ENCODE data around the gene MRPL2.

DNA sequence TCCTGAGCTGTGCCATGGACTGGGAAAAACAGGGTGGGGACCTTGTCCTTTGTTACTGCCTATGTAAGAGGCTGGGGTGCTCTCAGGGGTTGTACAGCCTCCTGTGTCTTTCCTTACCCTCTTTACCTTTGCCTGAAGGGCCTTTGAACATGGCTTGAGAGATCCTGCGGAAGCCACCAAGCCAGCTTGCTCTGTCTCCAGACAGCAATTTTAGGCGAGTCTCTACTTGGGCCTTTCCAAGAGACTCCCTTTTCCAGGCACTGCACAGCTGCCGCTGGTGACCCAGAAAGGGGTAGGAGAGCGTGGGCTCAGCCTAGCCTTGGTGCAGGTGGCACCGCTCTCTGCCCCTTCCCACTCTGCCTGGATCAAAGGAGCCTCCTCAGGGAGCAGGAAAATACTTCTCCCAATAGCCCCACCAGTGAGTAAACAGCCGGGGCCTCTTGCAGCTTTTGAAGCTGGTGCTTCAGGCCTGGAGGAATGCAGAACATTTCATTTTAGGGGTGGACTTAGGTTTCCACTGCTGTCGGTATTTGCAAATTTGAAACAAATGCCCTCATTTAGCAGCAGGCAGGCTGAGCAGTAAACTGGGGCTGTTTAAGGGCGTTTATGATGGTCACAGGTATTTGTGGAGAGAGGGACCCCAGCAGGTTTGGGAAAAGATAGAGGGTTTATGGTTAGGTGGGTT lies 30.8 kb upstream of the MRPL2 start:
- no peak for TF ChIP-seq POLR2AphosphoS5 (IDR thresholded peaks at IDR 0.05)
- no peak for TF ChIP-seq CTCF (IDR thresholded peaks at IDR 0.05; ENCODE audit: poor library complexity, severe bottlenecking)
- TF ChIP-seq EZH2 (IDR thresholded peaks at IDR 0.05; ENCODE audit: borderline replicate concordance, insufficient read depth, low read length, poor library complexity, severe bottlenecking) = no peak
